Hematopoietic multipotent progenitor cell treated with erythropoietin and hydrocortisone succinate and interleukin-3 and kit ligand, for 6 days (in vitro differentiated cells): Measurements from ENCODE around the gene WNT4.

Source experiments
- DNase-seq: peaks from one replicate; pipeline ENCODE4 v3.0.0-alpha.2; 2015

Gene WNT4

DNA sequence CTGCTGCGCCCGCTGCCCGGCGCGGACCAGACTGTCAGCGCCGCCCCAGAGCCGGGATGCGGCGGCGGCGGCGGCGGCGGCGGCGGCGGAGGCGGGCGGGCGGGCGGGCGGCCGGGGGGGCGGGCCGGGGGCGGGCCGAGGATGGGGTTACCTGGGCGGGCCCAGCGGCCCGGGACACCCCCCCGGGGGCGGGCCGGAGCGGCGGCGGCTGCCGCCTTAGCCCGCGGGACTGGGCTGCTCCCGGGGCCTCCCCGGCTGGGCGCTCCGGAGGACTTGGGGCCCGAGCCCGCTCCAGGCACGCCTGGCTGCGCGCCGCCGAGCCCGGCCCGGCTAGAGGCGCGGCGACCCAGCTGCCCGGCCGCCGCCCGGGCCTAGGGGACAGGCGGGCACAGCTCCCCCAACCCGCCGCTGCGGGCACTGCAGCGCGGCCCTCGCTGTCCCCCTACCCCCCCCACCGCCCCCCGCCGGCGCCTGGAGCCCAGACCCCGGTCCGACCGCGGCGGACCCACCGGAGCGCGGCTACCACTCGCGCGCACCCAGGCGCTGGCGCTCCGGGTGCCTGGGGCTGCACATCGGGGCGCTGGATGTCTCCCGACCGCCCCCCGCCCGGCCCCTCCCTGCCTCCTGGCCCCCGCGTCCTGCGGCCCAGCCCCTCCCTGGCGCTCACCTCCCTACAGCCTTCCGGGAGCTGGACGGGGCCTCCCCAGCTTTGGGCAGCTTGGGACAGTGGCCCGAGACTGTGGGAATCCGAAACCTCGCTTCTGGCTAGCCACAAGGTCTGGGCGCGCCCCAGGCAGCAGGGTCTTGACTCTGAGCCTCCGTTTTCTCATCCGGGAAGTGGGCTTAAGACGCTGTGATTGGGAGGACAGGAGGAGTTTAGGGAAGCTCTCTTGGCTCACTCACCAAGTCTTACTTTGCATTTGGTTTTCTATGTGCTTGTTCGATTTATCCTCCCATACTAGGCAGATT lies at the start of gene WNT4:
Gene WNT4, minus strand, starts transcription at position 33 of the 969 bp plus-strand sequence. CDS start 175 bp downstream, outside the sequence.
- peak; percentile 25 for DNase-seq

DNA sequence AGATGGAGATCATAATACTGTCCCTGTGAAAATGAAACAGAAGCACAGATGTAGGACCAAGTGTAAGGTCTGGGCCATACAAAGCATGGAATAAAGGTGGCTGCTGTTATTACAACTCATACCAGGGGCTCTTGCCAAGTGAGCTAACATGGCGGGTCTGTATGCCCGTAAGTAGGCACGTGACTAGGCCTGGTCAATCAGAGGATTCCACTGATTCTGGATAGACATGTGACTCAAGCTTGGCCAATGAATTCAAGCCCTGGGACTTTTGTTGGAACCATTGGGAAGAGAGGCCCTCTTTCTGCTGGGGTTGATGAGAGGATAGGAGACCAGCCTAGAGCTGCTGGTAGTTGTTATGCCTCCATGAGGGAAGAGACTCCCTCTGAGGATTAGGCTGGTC lies 47.8 kb upstream of the WNT4 start:
- no peak for DNase-seq

DNA sequence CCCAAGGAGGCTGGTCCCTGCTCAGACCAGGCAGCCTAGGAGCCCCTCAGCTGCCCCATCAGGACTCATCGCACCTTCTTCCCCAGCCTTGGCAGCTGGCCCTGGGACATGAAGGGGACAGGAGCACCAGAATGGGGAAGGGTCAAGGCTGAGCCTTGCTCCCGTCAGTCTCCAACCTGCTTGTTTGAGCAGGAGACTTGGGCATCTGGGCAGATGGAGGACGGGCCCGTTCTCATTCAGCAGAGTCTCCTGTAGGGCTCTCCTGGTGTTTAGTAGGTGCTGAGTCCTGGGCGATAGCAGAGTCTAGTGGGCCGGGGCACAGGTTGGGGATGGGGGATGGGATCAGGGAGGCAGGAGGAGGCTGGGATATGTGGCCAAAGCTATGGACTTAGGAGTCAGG lies 47.4 kb upstream of the WNT4 start:
- DNase-seq = no peak

DNA sequence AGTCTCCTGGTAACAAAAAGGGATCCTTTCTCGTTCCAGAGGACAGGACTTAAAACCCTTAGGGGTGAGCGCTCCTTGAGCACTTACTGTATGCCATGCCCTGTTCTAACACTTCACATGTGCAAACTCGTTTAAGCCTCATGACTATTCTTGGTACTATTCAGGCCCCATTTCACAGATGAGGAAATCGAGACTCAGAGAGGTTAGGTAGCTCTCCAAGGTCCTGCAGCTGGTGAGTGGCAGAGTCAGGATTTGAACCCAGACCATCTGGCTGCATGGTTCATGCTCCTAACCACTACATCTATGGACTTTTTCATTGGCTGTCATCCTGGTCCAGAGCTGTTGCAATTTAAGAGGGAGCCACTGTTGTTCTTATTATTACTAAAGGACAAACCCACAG lies 46.7 kb upstream of the WNT4 start:
- no peak for DNase-seq

DNA sequence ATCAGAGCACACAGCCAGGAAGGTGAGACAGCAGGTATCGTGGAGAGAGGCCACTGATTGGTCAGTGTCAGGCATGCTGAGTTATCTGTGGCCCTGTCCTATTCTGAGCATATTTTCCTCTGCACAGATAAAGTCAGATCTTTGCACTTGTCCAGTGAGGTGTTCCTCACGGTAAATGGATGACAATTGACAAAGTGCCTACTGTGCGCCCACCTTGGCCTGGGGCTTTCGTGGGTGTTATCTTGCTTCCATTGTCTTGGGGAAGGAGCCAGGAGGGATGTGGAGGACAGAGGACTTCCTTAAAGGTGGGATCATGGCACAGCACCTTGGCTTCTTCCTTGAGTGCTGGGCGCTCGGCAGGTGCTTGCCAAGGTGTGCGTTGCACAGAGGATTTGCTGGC lies 46.0 kb upstream of the WNT4 start:
- no peak for DNase-seq

DNA sequence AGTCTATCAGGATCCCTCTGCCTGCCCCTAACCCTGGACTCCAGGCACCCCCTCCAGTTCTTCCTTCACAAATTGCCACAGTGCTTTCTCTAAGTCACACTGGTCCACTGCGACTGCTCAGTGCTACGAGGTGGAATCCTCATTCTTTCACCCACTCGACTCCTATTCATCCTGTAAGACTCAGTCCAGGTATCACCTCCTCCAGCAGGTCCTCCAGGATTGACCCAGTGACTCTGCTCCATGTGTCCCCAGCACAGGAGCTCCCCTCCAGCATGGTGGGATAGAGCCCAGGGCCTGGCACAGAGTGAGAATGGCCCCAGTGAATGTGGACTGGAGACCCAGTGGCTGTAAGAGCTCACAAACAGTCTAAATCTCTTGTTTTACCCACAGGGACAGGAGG lies 45.5 kb upstream of the WNT4 start:
- no peak for DNase-seq

DNA sequence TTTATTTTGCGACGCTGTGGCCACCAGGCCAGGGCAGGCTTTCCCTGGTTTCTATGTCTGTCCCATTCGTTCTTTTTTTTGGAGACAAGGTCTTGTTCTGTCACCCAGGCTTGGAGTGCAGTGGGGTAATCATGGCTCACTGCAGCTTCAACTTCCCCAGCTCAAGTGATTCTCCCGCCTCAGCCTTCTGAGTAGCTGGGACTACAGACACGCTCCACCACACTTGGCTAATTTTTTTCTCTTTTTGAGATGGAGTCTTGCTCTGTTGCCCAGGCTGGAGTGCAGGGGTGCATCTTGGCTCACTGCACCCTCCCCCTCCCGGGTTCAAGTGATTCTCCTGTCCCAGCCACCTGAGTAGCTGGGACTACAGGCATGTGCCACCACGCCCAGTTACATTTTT lies 43.4 kb upstream of the WNT4 start:
- no peak for DNase-seq

DNA sequence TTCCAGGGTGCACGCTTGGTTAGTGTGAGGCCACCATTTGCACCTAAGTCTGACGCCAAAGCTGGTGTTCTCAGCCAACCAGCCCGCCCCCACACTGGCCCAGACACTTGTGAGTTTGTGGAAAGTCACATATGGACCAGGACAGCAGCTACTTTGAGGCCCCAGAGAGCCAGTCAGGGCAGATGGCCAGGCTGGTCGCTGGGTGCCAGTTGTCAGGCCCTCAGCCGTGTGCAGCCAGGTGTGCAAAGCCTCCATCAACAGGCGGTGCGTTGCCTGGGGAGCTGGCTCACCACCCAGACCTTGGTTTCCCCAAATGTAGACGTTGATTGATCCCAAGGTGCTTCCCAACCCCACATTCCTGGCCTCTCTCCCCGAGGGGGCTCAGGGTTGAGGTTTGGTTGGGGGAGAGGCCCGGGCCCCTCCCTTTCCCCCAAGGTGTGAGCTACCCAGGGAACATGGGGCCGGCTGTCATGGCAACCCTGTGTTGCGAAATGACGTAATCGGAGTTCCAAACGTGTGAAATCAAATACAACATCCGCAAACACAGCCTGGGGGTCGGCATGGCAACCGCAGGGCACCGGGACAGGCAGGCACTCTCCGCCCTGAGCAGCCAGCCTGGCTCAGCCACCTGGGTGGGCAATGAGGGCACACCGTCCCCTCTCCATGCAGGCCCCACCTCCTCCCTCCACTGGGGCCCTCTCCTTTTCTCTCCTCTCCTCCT lies 42.2 kb upstream of the WNT4 start:
- DNase-seq = no peak

DNA sequence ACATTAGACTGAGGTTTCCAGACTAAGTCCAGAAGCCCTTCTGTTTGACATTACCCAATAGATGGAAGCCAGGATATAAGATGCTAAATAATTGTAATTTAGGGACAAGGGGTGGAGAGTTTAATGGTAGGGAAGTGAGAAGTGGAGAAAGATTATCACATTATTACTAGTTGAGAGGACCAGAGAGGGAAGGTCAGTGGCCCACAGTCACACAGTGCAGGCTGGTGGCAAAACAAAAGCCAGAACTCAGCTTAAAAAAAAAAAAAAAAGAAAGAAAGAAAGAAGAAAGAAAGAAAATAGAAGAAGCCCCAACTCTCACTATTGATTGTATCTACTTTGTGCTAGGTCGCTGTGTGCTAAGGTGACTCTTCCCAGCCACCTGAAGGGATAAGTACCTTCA lies 41.6 kb upstream of the WNT4 start:
- no peak for DNase-seq

DNA sequence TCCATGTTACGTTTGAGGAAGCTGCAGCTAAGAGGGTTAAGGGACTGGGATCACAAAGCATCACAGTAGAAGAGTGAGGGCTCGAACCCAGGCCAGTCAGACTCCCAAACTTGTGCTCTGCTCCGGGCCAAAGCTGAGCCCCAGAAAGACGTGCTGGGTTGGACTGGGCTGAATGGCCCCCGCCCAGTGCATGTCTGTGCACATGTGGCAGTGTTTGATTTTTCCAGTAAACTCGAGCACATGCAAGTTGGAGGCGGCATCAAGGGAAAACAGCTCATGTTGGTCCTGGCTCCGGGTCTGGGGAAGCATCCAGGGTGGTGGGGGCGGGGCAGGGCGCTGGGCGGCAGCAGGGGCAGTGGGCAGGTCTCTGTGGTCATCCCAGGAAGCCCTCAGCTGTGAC lies 39.8 kb upstream of the WNT4 start:
- DNase-seq = no peak

DNA sequence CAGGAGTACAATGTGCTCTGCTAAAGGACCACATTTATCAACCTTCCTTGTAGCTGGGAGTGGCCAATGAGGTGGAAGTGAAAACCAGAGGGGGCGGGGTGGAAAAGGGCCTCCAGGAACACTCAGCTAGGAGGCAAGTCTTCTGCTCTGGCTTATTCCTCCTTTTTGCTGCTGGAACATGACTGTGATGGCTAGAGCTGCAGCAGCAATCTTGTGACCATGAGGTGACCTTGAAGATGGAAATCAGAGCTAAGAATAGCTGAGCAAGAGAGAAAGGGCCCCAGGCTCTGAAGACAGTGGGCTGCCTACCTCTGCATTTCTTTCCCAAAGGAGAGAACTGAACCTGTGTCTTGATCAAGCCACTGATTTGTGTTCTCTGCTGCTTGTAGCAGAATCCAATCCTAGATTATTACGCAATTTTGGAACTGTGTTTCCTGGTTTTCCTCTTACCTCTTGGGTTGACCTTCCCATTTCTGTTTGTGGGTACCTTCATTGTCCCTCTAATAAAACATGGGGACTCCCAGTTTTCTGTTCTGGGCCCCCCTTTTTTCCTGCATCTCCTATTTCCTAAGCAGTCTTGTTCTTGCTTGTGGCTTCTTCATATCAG lies 36.4 kb upstream of the WNT4 start:
- no peak for DNase-seq

DNA sequence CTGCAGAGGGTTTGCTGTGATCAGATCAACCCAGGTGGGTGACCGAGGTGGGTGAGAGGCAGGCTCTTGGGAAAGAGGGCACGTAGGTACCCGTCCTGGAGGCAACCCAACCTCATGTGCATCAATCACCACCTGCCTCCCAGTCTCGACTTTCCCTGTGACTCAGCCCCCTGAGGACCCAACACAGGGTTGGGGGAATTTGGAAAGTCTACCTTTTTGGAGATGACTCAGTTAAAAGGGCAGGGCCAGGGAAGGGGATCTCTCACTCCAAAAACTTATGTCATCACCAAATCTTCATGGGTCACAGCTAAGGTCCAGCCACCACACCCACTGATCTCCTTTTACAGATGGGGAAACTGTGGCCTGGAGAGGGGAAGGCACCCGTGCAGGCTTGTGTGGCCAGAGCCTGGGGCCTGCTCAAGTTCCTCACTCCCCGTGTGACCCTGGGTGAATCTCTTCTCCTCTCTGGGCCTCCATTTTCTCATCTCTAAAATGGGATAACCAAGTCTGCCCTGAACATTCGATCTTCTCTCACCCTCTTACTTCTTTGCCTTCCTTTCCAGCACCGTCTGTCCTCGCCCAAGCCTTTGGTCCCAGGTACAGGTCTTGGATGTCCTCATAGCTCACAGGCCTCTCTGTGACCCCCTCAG lies 34.6 kb upstream of the WNT4 start:
- no peak for DNase-seq

DNA sequence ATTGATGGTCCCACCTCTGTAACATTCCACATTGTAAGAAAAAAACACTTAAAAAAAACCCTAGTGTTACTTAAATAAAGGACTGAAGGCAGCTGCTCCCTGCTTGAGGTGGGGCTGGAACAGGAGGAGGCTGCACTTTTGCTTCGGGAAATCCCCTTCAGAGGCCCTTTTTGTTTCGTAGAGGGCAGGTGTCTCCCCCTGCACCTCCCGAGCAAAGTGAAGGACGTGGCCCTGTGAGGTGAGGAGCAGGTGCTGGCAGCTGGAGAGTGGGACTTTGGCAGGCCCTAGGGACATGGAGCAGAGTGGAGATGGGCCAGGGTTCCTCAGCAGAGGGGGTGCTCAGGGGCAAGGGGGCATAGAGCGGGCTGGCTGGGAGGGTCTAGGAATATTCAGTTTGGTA lies 33.4 kb upstream of the WNT4 start:
- DNase-seq = no peak

DNA sequence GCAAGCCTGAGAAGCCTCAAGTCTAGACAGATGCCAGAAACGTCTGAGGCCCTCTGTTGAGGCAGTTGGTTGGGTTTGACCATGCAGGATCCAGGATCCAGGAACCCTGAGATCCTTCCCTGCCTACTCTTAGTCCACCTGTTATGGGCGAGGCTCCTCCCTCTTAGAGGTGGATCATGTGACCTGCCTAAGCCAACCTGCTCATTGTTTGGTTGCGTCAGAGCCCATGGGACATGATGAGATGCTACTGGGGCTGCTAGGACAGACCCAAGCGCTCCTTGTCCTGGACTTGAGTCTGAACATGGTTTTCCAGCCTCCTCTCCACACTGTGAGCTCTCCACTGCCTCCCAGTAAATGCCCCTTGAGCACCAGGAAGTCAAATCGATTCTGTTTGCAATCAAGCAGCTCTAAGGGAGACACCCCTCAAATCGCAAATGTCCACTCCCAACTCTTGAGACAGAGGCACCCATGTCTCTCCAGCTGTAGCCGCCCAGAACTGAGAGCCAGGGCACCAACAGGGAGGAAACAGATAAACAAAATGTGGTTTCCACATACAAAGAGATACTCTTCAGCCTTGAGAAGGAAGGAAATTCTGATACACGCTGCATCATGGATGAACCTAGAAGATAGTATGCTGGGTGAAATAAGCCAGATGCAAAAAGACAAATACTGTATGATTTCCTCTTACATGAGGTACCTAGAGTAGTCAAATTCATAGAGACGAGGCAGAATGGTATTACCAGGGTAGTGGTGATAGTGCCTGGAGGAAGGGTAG lies 31.7 kb upstream of the WNT4 start:
- peak; percentile 67 for DNase-seq

DNA sequence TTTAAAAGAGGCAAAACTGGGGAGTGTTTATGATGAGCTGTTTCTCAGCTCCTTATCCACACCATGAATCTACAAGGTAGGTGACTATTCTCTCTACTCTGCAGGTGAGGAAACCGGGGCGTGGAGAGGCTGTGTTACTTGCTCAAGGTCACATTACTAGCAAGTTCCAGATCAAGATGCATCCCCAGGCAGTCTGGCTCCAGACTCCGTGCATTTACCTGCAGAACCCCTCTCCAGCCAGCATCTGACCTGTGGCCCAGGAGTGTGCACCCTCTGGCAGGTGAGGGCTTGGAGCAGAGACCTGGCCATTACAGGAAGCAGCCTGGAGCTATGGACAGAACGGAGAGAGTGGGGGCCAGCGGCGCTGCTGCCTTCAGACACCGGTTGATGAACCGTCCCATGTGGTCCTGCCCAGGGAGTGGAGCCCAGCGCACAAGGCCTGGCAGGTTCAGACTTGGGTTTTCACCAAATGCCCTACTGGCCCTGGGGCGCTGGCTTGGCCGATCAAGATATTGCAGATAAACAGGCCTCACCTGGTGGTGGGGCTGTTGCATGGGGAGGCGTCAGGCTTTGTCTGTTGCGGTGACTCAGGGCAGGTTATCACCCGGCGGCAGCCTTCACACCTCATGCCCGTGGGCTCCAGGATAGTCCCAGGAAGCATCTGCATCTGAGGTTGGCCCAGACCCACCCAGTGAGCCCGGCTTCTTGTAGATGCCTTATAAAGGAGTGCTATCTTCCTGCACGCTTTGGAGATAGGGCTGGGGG lies 29.2 kb upstream of the WNT4 start:
- no peak for DNase-seq

DNA sequence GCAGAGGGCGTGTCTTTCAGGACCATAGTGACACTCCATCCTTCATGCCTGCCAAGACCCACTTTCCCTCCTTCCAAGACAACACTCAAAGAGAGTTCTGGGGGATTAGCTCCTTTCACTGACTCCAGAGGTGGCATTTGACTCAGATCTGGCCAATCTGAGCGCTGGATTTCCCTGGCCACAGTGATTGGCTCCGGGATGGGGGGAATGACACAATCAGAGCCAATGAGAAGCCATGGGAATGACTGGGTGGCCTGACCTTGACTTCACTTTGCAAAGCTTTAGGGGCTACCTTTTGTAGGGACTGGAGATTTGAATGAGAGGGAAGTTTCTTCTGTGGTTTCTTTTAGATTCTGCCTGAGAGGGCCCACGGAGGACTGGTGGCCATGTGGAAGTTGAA lies 26.9 kb upstream of the WNT4 start:
- DNase-seq = no peak

DNA sequence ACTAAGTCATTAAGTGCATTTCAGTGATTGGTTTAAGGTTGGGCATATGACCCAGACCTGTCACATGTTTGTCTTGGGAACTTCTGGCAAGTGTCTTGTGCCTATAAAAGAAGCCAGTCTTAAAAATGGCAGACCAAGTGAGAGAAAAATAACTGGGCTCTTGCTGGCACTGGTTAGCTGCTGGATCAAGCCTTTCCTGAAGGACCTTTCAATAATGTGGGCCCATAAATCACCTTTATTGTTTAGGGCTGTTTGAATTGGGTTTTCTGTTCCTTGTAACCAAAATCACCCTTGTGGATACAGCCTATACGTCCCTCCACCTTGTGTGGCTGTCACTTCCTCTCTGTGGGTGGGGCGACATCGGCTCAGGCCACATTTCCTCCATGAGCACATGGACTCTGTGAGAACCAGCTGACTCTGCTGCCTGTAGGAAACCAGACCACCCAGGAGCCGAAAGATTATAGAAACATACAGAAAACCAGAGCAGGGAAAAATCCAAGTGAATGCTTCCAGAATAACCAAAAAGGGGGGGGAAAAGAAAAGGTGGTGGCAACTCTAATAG lies 25.6 kb upstream of the WNT4 start:
- no peak for DNase-seq

DNA sequence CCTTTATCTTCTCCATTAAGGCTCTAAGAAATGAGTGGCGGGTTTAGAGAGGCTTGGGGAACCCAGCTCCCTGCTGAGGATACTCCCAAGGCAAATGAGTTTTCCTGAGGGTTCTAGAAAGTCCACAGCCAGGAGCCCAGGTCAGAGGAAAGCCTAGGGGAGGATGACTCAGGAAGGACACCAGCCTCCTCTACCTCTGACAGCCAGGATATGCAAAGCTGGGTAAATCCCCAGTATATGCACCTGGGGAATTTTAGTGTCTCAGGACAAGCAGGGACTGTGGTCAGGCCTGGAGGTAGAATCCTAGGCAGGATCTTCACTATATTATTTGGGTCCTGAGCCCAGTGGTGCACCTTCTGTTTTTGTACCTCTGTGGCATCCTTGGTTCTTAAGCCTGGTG lies 23.5 kb upstream of the WNT4 start:
- DNase-seq = no peak

DNA sequence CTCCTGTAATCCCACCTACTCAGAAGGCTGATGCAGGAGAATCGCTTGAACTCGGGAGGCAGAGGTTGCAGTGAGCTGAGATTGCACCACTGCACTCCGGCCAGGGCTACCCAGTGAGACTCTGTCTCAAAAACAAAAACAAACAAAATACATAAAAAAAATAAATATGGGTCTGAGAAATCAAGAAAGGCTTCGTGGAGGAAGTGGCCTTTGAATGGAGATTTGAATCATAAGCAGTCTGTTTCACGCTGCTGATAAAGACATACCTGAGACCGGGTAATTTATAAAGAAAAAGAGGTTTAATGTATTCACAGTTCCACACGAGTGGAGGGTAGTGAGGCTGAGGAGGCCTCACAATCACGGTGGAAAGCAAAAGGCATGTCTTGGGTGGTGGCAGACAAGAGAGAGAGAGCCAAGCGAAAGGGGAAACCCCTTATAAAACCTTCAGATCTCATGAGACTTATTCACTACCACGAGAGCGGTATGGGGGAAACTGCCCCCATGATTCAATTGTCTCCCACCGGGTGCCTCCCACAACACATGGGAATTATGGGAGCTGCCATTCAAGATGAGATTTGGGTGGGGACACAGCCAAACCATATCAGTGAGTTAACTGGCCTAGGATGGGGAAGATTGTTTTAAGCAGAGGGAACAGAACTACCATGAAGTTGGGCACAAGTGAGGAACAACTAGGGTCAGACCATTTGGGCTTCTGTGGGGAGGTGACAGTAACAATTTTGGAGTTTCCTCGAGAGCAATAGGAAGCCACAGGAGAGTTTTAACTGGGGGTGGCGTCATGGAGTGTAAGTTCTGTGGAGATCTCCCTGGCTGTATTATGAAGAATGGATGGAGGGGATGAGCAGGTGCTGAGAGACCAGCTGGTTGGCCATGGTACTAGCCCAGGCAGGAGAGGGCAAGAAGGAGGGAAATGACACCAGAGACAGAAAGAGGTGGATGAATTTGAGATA lies 22.2 kb upstream of the WNT4 start:
- no peak for DNase-seq

DNA sequence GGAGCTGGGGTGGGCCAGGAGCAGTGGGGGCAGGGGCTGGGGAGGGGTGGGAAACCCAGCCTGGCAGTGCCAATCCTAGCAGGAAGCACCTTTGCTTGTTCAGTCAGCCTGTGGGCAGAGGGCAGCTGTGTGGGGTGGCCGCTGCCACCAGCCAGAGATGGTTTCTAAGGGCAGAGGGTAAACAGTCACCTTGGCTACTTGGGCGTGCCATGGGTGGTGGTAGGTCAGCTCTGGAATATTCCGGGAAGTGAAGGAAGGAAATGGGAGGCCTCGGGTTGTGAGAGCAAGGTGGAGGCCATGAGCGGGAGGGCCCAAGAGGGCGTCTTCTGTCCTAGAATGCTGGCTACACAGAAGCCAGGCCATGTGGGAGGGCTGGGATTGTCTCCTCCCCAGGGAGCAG lies 20.7 kb upstream of the WNT4 start:
- no peak for DNase-seq
